ENCODE data around the gene SAMD4A. TPM values are rescaled to one million over a fixed set of nuclear protein-coding genes. Genes with fewer than 3 reads are reported as not detected.

The SAMD4A gene
- total and polyA plus RNA-seq, 2 of the 4 experiments (the other 2 are of a cell fraction) = 22.9 to 38.2 TPM

DNA sequence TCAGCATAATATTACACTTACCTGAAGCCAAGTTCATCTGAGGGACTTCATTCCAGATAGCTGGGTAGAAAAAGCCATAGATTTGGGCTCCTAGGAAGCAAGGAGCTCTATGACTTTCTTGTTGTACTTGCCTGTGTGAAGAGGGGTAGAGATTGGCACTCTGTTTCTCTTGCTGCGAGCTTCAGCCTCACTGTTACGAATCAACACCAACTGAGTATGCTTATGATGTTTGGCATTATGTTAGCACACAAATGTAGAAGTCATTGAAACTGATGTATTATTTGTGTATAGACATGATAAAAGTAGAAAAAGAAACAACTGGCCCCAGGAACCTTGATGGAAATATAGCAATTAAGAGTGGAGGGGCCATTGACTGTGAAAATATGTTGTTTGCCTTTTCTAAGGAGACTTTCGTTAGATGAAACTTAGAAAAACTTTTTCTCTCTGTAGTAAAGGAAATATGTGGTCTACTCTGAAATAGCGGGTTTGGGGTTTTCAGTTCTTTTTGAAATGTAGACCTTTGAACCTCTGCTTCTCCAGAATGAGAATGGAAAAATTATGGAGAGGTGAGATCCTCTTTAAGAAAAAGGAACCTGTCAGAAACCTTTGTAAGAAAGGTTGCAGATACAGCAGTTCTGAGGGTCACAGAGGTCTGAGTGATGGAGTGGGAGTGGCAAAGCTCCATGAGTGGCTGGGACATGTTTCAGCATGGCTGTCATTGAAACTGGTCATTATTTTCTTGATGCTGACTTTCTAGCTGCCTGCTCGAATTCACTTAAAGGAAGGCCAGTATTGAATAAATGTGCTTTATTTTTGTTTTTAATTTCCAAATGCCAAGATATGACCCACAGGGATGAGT lies 175.8 kb downstream of the SAMD4A start:
- H3K4me2 ChIP-seq (ENCODE audit: low read depth, low read length) = no peak overlapping the region
- no peak overlapping the region for H2BK120ac ChIP-seq (ENCODE audit: low read depth, low read length)
- peaks cover 44% of the 10 kb centered on the region for H3K9me1 ChIP-seq (ENCODE audit: insufficient read depth, low read length)
- 0 out of 2 replicates have a peak, but pooled peaks cover 4% of the 10 kb centered on the region for H3K4me1 ChIP-seq (ENCODE audit: control insufficient read depth, insufficient read depth, low read length)
- DNase-seq (no peak), ATAC-seq (ENCODE audit: low read depth) (no peak)
- no peak overlapping the region for H3K4me3 ChIP-seq (ENCODE audit: insufficient read depth, low read depth, low read length)
- H4K8ac ChIP-seq (ENCODE audit: low read depth in 2 of 2, low read length in 2 of 2) = no peak overlapping the region
- H3K27ac ChIP-seq (ENCODE audit: insufficient read depth, low read length) = no peak overlapping the region
- peaks cover 58% of the 10 kb centered on the region for H4K20me1 ChIP-seq (ENCODE audit: insufficient read depth, low read length)
- no peak overlapping the region for H2AK9ac ChIP-seq (replicated peaks; ENCODE audit: low read depth, low read length, poor library complexity)
- H2BK15ac ChIP-seq (ENCODE audit: low read depth, low read length) = no peak overlapping the region
- WGBS, 2 experiments (ENCODE audit: extremely low coverage in 2 of 2, insufficient read length in 1 of 2) = 100% methylated on average over 2 of the region's 5 CpGs; no CpG with 5 or more reads in 1 of the 2 experiments
- H3K14ac ChIP-seq (replicated peaks; ENCODE audit: low read depth, low read length) = no peak overlapping the region
- in situ Hi-C loops (cut with MboI; ENCODE audit: low sequenced_read_pairs) (no loop called here), dilution Hi-C loops (cut with HindIII; ENCODE audit: low sequenced_read_pairs, unreplicated experiment) (no loop called here), intact Hi-C loops (cut with micrococcal nuclease) (no loop called here)
- H3K79me1 ChIP-seq (ENCODE audit: low read depth in 1 of 2, low read length in 2 of 2) = peaks cover 87 to 100% of the 10 kb centered on the region in 2 experiments
- no peak overlapping the region for H3K4ac ChIP-seq (ENCODE audit: low read depth, low read length)
- ChIA-PET POLR2A (ENCODE audit: unreplicated experiment) (no interaction called here), CTCF (no interaction called here)
- H3K18ac ChIP-seq (ENCODE audit: low read depth, low read length) = no peak overlapping the region
- no peak overlapping the region for H3K23ac ChIP-seq (ENCODE audit: low read depth, low read length)
- H3K56ac ChIP-seq (ENCODE audit: extremely low read depth, insufficient read depth, low read length) = no peak overlapping the region
- TF ChIP-seq MAFK (IDR thresholded peaks at IDR 0.05; ENCODE audit: low read depth, low read length) = no peak
- TF ChIP-seq RCOR1 (IDR thresholded peaks at IDR 0.05; ENCODE audit: insufficient replicate concordance, low read length) = no peak
- TF ChIP-seq, protein P1, sequence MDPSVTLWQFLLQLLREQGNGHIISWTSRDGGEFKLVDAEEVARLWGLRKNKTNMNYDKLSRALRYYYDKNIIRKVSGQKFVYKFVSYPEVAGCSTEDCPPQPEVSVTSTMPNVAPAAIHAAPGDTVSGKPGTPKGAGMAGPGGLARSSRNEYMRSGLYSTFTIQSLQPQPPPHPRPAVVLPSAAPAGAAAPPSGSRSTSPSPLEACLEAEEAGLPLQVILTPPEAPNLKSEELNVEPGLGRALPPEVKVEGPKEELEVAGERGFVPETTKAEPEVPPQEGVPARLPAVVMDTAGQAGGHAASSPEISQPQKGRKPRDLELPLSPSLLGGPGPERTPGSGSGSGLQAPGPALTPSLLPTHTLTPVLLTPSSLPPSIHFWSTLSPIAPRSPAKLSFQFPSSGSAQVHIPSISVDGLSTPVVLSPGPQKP (IDR thresholded peaks at IDR 0.05; ENCODE audit: borderline replicate concordance, low read depth, low read length) = no peak
- TF ChIP-seq, protein P2, sequence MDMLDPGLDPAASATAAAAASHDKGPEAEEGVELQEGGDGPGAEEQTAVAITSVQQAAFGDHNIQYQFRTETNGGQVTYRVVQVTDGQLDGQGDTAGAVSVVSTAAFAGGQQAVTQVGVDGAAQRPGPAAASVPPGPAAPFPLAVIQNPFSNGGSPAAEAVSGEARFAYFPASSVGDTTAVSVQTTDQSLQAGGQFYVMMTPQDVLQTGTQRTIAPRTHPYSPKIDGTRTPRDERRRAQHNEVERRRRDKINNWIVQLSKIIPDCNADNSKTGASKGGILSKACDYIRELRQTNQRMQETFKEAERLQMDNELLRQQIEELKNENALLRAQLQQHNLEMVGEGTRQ (IDR thresholded peaks at IDR 0.05; ENCODE audit: low read depth, low read length) = no peak
- TF ChIP-seq BHLHE40 (IDR thresholded peaks at IDR 0.05; ENCODE audit: low read depth, low read length) = no peak
- H2AFZ ChIP-seq (replicated peaks; ENCODE audit: low read length, poor library complexity) = no peak overlapping the region
- H3K9me3 ChIP-seq (ENCODE audit: control insufficient read depth, insufficient read depth, low read length) = no peaks in the 10 kb centered on the region
- no TSS peak for BruUV-seq (replicated peaks)
- peaks cover 22% of the 10 kb centered on the region for H3K36me3 ChIP-seq (ENCODE audit: control insufficient read depth, insufficient read depth, low read length)
- H3K27me3 ChIP-seq (ENCODE audit: control insufficient read depth, insufficient read depth, low read length) = no peaks in the 10 kb centered on the region
- H2BK20ac ChIP-seq (ENCODE audit: low read depth, low read length) = no peak overlapping the region
- H2AK5ac ChIP-seq (ENCODE audit: low read depth, low read length) = no peak overlapping the region
- H4K91ac ChIP-seq (ENCODE audit: insufficient read depth, low read depth, low read length) = no peak overlapping the region
- no peak overlapping the region for H3K9ac ChIP-seq (ENCODE audit: low read depth, low read length)
- H2BK5ac ChIP-seq (ENCODE audit: low read depth, low read length, poor library complexity, severe bottlenecking) = no peak overlapping the region
- no peak overlapping the region for H4K5ac ChIP-seq (ENCODE audit: low read depth, low read length)
